ENCODE measurements around the gene CDH19.

CDH19 gene

DNA sequence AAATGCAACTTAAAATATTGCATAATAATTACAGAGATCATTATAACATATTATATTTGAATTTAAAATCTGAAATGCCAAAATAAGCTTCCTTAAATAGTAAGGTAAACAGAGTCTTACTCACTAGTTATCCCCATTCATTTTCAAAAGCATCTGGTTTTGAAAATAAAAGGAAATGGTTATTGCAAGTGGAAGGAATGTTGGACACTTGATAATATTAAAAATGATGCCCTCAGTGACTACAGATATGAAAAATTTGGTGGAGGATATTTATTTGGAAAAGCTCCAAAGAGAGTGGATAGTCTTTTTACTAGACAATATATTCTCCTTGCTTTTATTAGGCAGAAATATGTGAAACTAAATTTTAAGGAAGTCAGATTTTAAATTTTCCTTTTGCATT, 39.7 kb downstream of the CDH19 start:
- FAIRE-seq = no peak
- TF ChIP-seq POLR2AphosphoS5 (IDR thresholded peaks at IDR 0.05; ENCODE audit: low read depth, low read length) = no peak
- no peak for TF ChIP-seq TAF1 (IDR thresholded peaks at IDR 0.05; ENCODE audit: borderline replicate concordance, low read depth, low read length)
- TF ChIP-seq POLR2A (IDR thresholded peaks at IDR 0.05; ENCODE audit: low read depth, low read length) = no peak

DNA sequence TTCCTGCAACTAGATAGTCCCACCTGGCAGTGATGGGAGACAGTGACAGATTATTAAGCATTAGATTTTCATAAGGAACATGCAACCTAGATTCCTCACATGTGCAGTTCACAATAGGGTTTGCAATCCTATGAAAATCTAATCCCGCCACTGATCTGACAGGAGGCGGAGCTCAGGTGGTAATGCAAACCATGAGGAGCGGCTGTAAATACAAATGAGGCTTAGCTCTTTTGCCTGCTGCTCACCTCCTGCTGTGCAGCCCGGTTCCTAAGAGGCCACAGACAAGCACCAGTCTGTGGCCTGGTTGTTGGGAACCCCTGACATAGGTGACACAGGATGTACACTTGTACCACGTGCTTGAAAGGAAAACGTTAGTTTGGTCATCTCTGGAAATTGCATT, 41.6 kb downstream of the CDH19 start:
- FAIRE-seq = no peak
- TF ChIP-seq POLR2A (IDR thresholded peaks at IDR 0.05; ENCODE audit: low read depth, low read length) (no peak), POLR2AphosphoS5 (IDR thresholded peaks at IDR 0.05; ENCODE audit: low read depth, low read length) (no peak), TAF1 (IDR thresholded peaks at IDR 0.05; ENCODE audit: borderline replicate concordance, low read depth, low read length) (no peak)
- no peak for DNase-seq (ENCODE audit: insufficient read length)

More for the DNA sequence above, 39.7 kb downstream of the CDH19 start:
- no peak for DNase-seq (ENCODE audit: insufficient read length)

GRCh38 chr18:66560094-66560493, 43.8 kb downstream of the CDH19 start:
- DNase-seq (ENCODE audit: insufficient read length) (no peak), FAIRE-seq (no peak)
- TF ChIP-seq TAF1 (IDR thresholded peaks at IDR 0.05; ENCODE audit: borderline replicate concordance, low read depth, low read length) (no peak), POLR2AphosphoS5 (IDR thresholded peaks at IDR 0.05; ENCODE audit: low read depth, low read length) (no peak), POLR2A (IDR thresholded peaks at IDR 0.05; ENCODE audit: low read depth, low read length) (no peak)

DNA sequence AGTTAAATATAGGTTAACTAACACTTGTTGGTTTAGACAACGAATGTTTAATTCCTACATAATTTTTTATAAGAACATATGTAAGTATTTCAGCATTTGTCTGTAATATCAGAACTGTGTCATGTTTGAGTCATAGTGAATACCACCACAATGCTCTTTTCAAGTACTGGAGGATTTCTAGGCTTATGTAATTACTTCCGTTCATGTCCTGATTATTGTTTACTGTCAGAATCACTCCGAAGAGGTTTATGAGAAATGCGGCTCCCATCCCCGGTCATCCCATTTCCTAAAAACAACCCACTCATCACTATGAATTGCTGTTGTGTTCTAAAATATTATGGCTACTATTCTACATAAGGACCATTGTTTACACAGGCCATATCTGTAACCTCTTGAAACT, 45.1 kb downstream of the CDH19 start:
- DNase-seq (ENCODE audit: insufficient read length) = no peak
- no peak for TF ChIP-seq POLR2A (IDR thresholded peaks at IDR 0.05; ENCODE audit: low read depth, low read length)
- no peak for TF ChIP-seq POLR2AphosphoS5 (IDR thresholded peaks at IDR 0.05; ENCODE audit: low read depth, low read length)
- TF ChIP-seq TAF1 (IDR thresholded peaks at IDR 0.05; ENCODE audit: borderline replicate concordance, low read depth, low read length) = no peak
- FAIRE-seq = no peak

GRCh38 chr18:66557091-66557490, 46.8 kb downstream of the CDH19 start:
- FAIRE-seq (no peak), DNase-seq (ENCODE audit: insufficient read length) (no peak)
- no peak for TF ChIP-seq TAF1 (IDR thresholded peaks at IDR 0.05; ENCODE audit: borderline replicate concordance, low read depth, low read length)
- TF ChIP-seq POLR2A (IDR thresholded peaks at IDR 0.05; ENCODE audit: low read depth, low read length) = no peak
- no peak for TF ChIP-seq POLR2AphosphoS5 (IDR thresholded peaks at IDR 0.05; ENCODE audit: low read depth, low read length)

DNA sequence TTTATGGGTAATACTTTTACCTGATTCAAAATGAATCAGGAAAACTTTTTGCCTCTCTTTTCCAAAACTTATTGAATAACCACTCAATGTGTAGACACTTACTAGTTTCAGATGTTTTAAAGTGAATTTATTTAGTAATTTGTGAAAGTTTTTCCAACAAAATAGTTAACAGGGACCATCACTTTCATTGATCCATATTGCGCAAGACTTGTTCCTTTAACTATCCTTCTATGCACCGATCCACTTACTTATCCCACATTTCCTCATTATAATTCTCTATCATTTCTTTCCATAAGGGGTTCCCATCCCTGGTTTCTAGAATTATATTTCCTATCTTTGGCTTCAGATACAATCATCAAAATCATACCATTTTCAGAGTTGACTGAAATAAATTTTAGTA, 48.3 kb downstream of the CDH19 start:
- no peak for FAIRE-seq
- TF ChIP-seq POLR2A (IDR thresholded peaks at IDR 0.05; ENCODE audit: low read depth, low read length) = no peak
- TF ChIP-seq POLR2AphosphoS5 (IDR thresholded peaks at IDR 0.05; ENCODE audit: low read depth, low read length) = no peak
- no peak for TF ChIP-seq TAF1 (IDR thresholded peaks at IDR 0.05; ENCODE audit: borderline replicate concordance, low read depth, low read length)
- DNase-seq (ENCODE audit: insufficient read length) = no peak

DNA sequence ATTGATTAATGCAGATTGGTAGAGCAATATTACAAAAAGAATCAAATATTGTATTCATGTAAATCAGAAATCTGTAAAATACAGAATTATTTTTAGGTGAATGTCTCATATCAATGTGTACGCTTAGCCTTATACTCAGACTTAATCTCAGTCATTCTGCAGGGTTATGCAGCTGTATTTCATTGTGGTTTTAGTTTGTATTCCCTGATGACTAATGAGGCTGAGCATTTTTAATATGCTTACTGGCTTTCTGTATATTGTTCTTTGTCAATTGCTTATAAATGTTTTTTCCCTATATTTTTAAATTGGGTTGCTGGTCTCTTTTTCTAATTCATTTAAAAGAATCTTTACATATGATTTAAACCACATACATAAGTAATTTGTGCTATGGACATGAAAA, 50.1 kb downstream of the CDH19 start:
- FAIRE-seq = no peak
- TF ChIP-seq TAF1 (IDR thresholded peaks at IDR 0.05; ENCODE audit: borderline replicate concordance, low read depth, low read length) (no peak), POLR2A (IDR thresholded peaks at IDR 0.05; ENCODE audit: low read depth, low read length) (no peak), POLR2AphosphoS5 (IDR thresholded peaks at IDR 0.05; ENCODE audit: low read depth, low read length) (no peak)
- DNase-seq (ENCODE audit: insufficient read length) = no peak

DNA sequence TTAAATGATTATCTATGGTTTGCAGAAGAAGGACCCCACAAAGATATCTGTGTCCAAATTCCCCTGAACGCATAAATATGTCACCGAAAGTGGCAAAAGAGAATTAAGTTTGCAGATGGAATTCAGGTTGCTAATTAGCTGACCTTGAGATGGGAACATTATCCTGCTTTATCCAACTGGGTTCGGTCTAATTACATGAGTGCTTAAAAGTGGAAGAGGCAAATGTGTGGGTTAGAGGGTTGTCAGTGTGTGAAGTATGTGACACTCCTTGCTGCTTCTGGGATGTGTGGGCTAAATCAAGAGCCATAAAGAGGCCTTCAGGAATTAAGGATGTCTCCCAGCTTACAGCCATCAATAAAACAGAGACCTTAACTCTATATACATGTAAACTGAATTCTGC, 53.5 kb downstream of the CDH19 start:
- no peak for TF ChIP-seq TAF1 (IDR thresholded peaks at IDR 0.05; ENCODE audit: borderline replicate concordance, low read depth, low read length)
- no peak for TF ChIP-seq POLR2AphosphoS5 (IDR thresholded peaks at IDR 0.05; ENCODE audit: low read depth, low read length)
- no peak for TF ChIP-seq POLR2A (IDR thresholded peaks at IDR 0.05; ENCODE audit: low read depth, low read length)
- DNase-seq (ENCODE audit: insufficient read length) (no peak), FAIRE-seq (no peak)

- no peak for TF ChIP-seq POLR2A (IDR thresholded peaks at IDR 0.05; ENCODE audit: low read depth, low read length)
- TF ChIP-seq POLR2AphosphoS5 (IDR thresholded peaks at IDR 0.05; ENCODE audit: low read depth, low read length) = no peak
- TF ChIP-seq TAF1 (IDR thresholded peaks at IDR 0.05; ENCODE audit: borderline replicate concordance, low read depth, low read length) = no peak
- DNase-seq (ENCODE audit: insufficient read length) (no peak), FAIRE-seq (no peak)
These were observed 55.1 kb downstream of the CDH19 start for GRCh38 chr18:66548747-66549146.

GRCh38 chr18:66534110-66534509, 69.8 kb downstream of the CDH19 start:
- DNase-seq (ENCODE audit: insufficient read length) (no peak), FAIRE-seq (no peak)
- TF ChIP-seq POLR2AphosphoS5 (IDR thresholded peaks at IDR 0.05; ENCODE audit: low read depth, low read length) (no peak), POLR2A (IDR thresholded peaks at IDR 0.05; ENCODE audit: low read depth, low read length) (no peak), TAF1 (IDR thresholded peaks at IDR 0.05; ENCODE audit: borderline replicate concordance, low read depth, low read length) (no peak)

DNA sequence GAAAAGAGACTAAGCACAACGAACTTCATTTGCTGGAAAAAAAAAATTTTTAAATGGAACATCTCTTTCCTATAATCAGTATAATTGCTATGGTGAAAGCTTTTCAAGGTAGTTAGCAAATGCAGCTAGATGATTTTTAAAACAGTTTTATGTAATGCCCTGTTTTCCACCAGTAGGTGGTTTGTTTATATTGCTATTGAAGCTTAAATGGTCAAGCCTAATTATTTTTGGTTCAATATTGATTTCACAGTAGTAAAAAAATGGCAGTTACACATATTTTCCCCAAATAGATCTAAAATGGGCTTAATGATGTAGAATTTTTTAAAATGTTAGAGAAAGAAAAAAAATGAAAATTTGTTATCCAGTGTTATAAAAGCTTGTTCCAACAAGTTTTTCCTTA, 70.2 kb downstream of the CDH19 start:
- DNase-seq (ENCODE audit: insufficient read length) (no peak), FAIRE-seq (no peak)
- no peak for TF ChIP-seq POLR2AphosphoS5 (IDR thresholded peaks at IDR 0.05; ENCODE audit: low read depth, low read length)
- no peak for TF ChIP-seq POLR2A (IDR thresholded peaks at IDR 0.05; ENCODE audit: low read depth, low read length)
- TF ChIP-seq TAF1 (IDR thresholded peaks at IDR 0.05; ENCODE audit: borderline replicate concordance, low read depth, low read length) = no peak

- no peak for TF ChIP-seq POLR2AphosphoS5 (IDR thresholded peaks at IDR 0.05; ENCODE audit: low read depth, low read length)
- no peak for TF ChIP-seq TAF1 (IDR thresholded peaks at IDR 0.05; ENCODE audit: borderline replicate concordance, low read depth, low read length)
- TF ChIP-seq POLR2A (IDR thresholded peaks at IDR 0.05; ENCODE audit: low read depth, low read length) = no peak
- FAIRE-seq (no peak), DNase-seq (ENCODE audit: insufficient read length) (no peak)
These were observed 80.5 kb downstream of the CDH19 start for GRCh38 chr18:66523219-66523991.

Data from GM12892 (cell line).